ENCODE measurements around the gene GRID1. TPM values are rescaled to one million over a fixed set of nuclear protein-coding genes. Genes with fewer than 3 reads are reported as not detected.
"Not testable (repeated sequence)": the region's sequence is repeated elsewhere in the genome, so short reads cannot be mapped to it uniquely, and the experiment has no call there.

Gene GRID1
- total RNA-seq, 3 donors from 2014 or later = 0.61 to 1.9 (median 0.87) TPM

- no peak for ATAC-seq
- no peak overlapping the region for H3K4me3 ChIP-seq
- no peaks in the 10 kb centered on the region for H3K9me3 ChIP-seq
- peaks cover 11% of the 10 kb centered on the region for H3K4me1 ChIP-seq (ENCODE audit: low read depth)
- no peaks in the 10 kb centered on the region for H3K36me3 ChIP-seq (ENCODE audit: low read depth)
- TF ChIP-seq CTCF (IDR thresholded peaks at IDR 0.05) = no peak
- DNase-seq = no peak
- intact Hi-C loops (cut with DNase I, micrococcal nuclease) = loop anchor here in 1 of 2 donors (10.0 kb wide), 1 partner anchor 194 kb away; no protein-coding TSS in a partner anchor
These were observed 23.9 kb upstream of the GRID1 start for GRCh38 chr10:86390337-86391120.

DNA sequence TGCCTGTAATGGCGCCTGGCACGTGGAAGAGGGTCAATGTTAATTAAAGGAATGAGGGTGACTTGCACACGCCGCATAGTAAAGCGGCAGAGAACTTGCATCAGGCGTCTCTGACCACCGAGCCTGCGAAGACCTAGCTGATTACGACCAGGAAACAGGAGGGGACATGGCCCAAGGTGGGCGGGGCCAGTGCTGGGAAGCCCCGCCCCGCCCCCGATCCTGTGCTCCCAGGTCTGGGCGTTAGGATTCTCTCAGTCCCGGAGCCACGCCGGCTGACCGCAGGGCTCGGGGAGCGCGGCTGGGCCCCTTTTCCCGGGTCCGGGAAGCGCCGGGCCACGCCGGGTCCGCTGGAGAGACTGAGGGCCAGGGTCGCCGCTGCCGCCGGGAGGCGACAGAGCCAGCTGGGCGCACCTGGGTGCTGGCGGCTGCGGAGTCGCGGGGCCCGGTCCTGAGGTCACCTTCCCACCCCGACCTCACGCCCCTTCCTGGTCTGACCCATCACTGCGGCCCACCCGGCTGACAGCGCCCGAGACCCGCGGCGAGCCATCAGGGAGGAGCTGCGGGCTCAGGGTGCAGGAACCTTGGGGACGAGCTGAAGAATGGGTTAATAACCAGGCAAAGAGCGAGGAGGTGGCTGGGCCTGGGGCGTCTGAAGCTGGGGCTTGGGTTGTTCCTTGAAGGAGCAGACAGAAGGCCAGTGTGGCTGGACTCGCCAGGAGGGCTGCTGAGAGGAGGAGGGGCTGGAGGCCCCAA lies 23.0 kb upstream of the GRID1 start:
- Histone ChIP-seq H3K4me3 (no peak overlapping the region), H3K4me1 (ENCODE audit: low read depth) (peaks cover 11% of the 10 kb centered on the region), H3K9me3 (no peaks in the 10 kb centered on the region), H3K36me3 (ENCODE audit: low read depth) (no peaks in the 10 kb centered on the region)
- ATAC-seq (peak; percentile 92), DNase-seq (peak; percentile 74 to 83 (median 77))
- TF ChIP-seq CTCF (IDR thresholded peaks at IDR 0.05) = no peak
- intact Hi-C loops (cut with DNase I, micrococcal nuclease) = loop anchor here in 1 of 2 donors (10.0 kb wide), 1 partner anchor 195 kb away; no protein-coding TSS in a partner anchor

DNA sequence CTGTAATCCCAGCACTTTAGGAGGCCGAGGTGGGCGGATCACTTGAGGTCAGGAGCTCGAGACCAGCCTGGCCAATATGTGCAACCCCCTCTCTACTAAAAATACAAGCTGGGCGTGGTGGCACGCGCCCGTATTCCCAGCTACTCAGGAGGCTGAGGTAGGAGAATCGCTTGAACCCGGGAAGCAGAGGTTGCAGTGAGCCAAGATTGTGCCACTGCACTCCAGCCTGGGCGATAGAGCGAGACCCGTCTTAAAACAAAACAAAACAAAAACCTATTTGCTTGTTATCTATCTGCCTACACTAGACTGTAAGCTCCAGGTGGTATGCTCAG lies 22.5 kb upstream of the GRID1 start:
- ATAC-seq; DNase-seq; H3K9me3 ChIP-seq; H3K4me3 ChIP-seq; intact Hi-C loops (cut with DNase I, micrococcal nuclease); H3K36me3 ChIP-seq (ENCODE audit: low read depth): not testable (repeated sequence)
- H3K4me1 ChIP-seq (ENCODE audit: low read depth) = peaks cover 11% of the 10 kb centered on the region

DNA sequence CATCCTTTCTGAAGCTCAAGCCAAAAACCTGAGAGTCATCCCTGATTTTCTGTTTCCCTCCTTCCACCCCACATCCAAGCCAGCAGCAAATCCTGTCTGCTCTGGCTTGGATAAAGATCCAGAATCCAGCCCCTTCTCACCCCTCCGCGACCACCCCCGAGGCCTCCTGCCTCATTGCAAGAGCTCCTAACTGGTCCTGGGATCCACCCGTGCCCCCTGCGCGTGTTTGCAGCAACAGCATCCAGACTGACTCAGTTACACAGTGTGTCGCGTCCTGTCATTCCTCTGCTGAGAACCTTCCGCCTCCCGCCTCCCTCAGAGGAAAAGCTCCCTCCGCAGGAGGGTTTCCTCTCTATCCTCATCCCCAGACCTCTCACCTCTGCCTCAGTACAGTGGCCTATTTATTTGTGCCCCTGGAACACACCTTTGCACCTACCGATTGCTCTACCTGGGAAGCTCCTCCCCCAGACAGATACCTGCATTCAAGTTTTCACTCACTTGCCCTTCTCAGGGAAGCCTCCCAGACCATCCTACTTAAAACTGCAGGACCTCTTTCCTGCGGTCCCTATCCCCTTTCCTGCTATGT lies 21.6 kb upstream of the GRID1 start:
- DNase-seq = no peak

DNA sequence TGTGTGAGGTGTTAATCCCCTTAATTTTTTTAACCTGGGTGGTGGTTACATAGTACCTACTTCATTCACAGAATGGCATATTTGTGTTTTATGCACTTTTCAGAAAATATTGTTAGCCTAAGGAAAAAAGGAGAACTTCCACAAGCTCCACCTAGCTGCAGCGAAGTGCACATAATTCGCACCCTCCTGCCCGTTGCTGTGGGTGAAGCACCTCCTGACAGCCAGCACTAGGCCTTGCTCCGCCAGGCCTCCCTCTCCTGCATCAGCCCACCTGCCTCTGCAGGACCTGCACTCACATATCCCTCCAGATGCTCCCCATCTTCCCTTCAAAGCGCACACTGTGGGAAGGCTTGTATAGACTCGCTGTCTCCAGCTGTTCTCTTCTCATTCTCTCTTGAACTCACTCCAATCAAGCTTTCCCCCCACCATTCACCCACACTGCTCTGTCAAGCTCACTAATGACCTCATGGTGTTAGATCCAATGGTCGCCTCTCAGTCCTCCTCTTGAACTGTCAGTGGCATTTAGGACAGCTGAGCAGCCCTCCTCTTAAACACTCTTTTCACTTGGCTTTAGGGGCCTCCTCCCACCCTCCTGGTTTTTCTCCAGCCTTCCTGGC lies 20.7 kb upstream of the GRID1 start:
- no peak for TF ChIP-seq CTCF (IDR thresholded peaks at IDR 0.05)
- Histone ChIP-seq H3K9me3 (no peaks in the 10 kb centered on the region), H3K36me3 (ENCODE audit: low read depth) (no peaks in the 10 kb centered on the region), H3K4me1 (ENCODE audit: low read depth) (peaks cover 11% of the 10 kb centered on the region), H3K4me3 (no peak overlapping the region)
- intact Hi-C loops (cut with DNase I, micrococcal nuclease) = no loop called here
- ATAC-seq = no peak
- DNase-seq = no peak

More for the DNA sequence above, 21.6 kb upstream of the GRID1 start:
- H3K9me3 ChIP-seq = no peaks in the 10 kb centered on the region
- intact Hi-C loops (cut with DNase I, micrococcal nuclease) = no loop called here
- H3K4me1 ChIP-seq (ENCODE audit: low read depth) = peaks cover 11% of the 10 kb centered on the region
- TF ChIP-seq CTCF (IDR thresholded peaks at IDR 0.05) = no peak
- no peak overlapping the region for H3K4me3 ChIP-seq
- no peak for ATAC-seq
- H3K36me3 ChIP-seq (ENCODE audit: low read depth) = no peaks in the 10 kb centered on the region
